Measurements from ENCODE around the gene RGP1.

Gene RGP1

GRCh38 chr9:35723908-35724307 is 25.2 kb upstream of the RGP1 start:
- DNase-seq, result no peak

DNA sequence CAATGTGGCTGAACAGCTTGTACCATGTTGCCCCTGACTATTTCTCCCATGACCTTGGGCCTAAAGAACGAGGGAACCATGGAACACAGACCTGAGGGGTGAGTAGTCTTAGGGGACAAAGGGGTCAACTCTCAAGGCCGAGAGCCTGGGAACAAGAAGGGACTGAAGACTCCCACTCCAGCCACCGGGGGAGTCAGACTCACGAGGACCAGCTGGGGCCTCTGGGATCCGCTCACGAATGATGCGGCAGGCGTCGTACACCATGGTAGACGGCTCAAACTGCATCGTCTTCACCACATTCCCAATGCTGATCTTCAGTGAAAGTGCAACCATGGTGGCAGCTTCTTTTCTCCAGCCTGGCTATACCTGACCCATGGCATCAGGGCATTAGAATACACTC is 23.7 kb upstream of the RGP1 start:
- no peak for DNase-seq

- DNase-seq, result peak; percentile 35
These were observed 22.2 kb upstream of the RGP1 start for GRCh38 chr9:35726931-35727330.

GRCh38 chr9:35727676-35728040 is 21.4 kb upstream of the RGP1 start:
- DNase-seq, result no peak

DNA sequence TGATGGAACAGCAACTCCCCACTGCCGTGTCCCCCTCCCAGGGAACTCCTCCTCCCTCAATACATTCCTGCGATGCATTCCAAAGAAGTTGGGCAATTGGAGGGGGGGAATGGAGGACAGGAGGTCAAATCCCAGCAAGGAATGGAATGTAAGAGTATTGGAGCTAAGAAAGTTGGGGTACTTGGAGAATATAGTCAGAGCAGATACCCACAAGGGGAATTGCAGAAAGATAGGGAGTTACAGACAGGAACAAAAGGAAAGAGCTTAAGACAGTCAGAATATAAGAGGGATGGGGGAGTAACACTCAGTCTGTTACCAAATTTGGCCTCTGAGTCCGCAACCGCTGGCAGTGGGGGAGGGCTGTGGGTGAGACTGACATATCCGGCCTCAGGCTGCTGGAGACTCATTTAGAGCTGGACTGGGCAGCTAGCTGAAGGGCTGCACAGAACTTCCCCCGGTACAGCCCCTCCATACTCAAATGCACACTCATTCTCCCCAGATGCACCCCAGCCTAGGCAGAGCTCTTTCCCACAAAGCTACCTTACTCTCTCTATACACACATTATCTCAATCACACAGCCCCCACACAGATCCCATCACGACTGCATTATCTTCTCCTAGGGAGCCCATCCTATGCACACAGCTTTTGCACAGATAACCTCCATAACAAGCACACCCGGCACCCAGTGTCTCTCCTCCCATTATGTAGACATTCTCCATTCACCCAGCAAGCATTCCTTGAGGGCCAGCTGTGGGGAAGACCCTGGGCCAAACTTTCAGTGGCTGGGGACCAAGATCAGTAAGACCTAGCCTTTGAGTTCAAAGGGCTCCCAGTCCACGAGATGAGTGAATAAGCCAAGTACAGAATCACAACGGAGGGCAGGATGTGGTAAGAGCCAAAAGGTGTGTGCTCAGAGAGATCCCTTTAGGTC is 20.8 kb upstream of the RGP1 start:
- DNase-seq, result peak; percentile 28

DNA sequence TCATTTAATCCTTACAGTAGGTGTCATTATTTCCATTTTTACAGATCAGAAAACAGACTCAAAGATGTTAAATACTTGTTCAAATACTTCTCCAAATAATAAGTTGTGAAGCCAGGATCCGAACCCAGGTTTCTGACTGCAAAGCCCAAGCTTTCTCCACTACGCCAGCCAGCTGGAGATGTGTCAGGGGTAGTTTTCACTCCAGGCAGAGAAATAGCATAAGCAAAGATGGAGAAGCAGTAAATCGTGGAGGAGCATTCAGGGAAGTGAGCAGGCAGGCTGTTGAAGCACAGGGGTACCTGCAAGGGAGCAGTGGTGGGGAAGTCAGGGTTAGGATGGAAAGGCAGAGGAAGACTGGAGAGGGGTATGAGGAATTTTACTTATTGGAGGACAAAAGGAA is 20.0 kb upstream of the RGP1 start:
- no peak for DNase-seq

DNA sequence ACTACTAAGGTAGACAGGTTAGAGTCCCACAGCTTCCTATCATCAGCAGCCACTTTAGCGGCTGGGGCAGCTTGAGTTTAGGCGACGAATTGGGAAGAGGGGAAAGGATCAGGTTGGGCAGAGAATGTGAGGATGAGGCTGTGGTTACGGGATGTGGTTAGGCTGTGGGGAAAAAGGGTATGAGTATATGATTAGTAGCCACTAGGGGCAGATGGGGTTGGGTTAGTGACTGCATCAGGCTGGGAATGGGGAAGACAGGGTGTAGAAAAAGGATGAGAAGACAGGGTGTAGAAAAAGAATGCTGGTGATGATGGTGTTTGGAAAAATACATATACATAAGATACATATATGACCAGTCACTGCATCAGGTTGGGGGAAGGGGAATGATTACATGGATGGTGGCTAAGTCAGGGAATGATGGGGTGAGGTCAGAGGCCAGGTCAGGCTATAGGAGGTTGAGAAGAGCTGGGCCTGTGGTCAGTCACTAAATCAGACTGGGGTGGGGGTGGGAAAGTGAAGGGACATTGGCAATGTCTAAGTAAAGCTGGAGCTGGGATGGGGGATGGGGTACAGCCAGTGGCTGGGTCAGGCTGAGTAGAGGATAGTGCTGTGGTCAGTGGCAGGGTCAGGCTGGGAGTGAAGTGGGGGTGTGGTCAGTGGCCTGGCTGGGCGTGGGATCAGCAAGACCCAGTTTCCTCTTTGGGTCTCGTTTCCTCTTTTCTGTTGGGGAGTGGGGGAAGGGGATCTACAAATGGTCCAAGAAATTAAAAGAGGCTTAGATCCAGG is 19.2 kb upstream of the RGP1 start:
- DNase-seq, result no peak

- no peak for DNase-seq
These were observed 18.6 kb upstream of the RGP1 start for GRCh38 chr9:35730486-35730854.

- DNase-seq, result peak; percentile 38
These were observed 17.5 kb upstream of the RGP1 start for GRCh38 chr9:35731415-35732184.

GRCh38 chr9:35732185-35732799 is 16.8 kb upstream of the RGP1 start, which contains the start of the genes CREB3 and TLN1:
CREB3 (plus strand) TSS chr9:35732666; CDS start chr9:35732773, 107 bp downstream.
TLN1 (minus strand) TSS chr9:35732195; CDS start chr9:35725694, 6,501 bp downstream.
- peak; percentile 94 for DNase-seq

- DNase-seq, result peak; percentile 14
These were observed 16.1 kb upstream of the RGP1 start for GRCh38 chr9:35732800-35733541.

DNA sequence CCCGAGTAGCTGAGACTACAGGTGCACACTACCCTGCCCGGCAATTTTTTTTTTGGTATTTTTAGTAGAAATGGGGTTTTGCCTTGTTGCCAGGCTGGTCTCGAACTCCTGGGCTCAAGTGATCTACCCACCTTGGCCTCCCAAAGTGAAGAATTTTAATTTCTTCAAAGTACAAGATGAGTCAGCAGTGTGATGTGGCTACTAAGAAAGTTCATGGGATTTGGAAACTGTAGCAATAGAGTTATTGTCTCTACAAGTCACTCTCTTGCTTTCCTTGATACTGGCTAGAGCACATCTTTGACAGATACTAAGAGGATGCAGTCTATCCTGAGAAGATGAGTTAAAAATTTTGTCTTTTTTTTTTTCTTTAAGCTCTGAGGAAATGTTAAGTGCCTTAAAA is 15.0 kb upstream of the RGP1 start:
- DNase-seq, result no peak

DNA sequence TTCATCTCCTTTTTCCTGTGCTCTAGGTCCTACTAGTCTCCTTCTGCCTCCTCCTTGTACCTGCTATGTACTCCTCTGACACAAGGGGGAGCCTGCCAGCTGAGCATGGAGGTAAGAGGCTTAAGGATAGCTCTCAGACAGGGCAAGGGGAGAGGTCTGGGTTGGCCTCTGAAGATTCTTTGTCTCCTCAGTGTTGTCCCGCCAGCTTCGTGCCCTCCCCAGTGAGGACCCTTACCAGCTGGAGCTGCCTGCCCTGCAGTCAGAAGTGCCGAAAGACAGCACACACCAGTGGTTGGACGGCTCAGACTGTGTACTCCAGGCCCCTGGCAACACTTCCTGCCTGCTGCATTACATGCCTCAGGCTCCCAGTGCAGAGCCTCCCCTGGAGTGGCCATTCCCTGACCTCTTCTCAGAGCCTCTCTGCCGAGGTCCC is 12.9 kb upstream of the RGP1 start:
- peak; percentile 54 for DNase-seq

DNA sequence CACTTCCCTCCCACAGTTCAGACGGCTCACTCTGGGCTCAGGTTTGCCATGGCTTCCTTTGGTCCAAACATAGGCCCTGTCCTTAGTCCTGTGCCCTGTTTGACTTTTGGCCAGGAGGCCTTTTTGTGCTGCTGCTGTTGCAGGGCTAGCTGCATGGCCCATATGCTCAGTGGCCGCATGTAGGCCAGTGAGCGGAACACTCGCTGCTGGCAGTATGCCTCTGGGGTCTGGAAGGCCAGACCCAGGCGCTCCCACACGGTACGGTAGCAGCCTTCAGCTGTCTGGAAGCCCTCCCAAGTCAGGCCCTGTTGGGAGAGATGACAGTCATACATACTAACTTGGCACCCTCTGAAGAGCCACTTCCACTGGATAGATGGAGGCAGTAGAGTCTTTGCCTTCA is 11.9 kb upstream of the RGP1 start:
- no peak for DNase-seq

DNA sequence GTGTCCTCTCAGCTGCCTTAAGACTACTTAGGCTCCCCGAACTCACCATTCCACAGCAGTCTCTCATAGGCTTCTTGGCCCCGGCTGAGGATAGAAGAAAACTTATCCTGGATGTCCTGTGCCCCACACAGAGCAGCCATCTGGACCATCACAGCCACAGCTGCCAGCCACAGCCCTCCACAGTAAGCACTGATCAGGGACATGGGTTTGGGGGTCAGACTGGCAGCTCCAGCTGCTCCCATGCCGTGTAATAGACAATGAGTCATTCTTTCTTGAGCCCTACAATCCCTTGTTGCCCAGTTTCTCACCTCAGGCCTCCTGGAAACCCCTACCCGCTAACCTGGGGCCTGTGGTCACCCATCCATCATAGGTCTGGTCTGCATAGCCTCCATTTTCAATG is 10.9 kb upstream of the RGP1 start:
- no peak for DNase-seq

DNA sequence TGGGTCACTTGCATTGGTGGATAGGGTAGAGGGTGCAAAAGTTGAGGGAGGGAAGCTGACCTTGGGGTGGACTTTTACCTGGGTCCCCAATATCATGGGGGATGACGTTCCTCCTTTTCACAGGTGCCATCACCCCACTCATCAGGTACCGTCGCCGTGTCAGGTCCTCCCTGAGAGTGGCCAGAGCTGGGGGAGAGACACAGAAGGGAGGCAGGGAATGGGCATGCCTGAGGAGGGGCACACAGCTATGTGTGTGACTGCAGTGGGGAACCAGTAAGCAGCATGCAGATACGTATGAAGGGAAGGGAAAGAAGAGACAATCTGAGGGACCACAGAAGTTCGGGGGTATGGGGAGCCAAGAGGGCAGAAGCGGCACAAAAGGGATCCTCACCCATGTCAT is 10.2 kb upstream of the RGP1 start:
- no peak for DNase-seq

- DNase-seq, result no peak
These were observed 8.8 kb upstream of the RGP1 start for GRCh38 chr9:35740243-35740642.

- no peak for DNase-seq
These were observed 7.3 kb upstream of the RGP1 start for GRCh38 chr9:35741740-35742139.

DNA sequence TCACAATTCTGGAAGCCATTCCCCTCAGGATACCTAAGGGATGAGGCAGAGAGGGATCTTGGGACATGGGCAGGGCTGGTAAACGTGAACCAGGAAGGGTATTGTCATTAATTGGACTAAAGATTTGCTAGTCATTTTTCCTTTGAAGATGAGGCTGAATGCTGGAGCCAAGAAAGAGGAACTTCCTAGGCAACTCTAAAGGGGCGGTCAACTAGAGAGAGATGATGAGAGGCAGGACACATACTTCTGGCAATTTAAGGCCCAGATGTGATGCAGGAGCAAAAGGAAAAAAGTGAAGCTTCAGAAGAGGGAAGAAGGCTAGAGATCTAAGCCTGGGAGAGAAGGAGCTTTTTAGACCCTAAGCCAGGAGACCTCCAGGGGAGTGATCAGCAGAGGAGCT is 5.6 kb upstream of the RGP1 start:
- DNase-seq, result no peak

DNA sequence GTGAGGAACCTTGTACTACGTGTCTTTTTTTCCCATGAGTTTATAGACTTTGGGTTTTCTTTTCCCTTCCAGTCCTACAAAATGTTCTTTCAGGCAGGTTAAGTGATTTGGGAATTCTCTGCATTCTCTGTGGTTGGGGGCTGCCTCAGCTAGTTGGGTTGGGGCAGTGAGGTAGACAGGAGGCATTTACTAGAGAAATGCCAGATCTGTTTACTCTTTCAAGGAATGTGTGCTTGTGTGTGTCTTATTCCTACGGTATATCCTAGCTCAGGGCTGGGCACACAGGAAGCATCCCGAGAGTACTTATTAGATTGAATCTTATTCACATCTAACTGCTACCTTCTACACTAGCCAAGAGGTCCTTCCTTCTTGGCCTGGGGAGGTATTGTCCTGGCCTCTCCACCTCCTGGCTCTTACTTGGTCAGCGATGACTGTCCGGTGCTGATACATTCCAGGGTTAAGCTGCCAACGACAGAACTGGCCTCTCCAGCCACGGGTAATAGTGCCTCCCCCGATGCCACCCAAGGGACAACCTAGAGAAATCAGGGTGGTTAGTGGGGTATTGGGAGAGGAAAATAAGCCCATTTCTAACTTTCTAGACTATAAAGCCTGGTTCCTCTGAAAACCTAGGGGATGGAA is 5.1 kb upstream of the RGP1 start:
- DNase-seq, result no peak

DNA sequence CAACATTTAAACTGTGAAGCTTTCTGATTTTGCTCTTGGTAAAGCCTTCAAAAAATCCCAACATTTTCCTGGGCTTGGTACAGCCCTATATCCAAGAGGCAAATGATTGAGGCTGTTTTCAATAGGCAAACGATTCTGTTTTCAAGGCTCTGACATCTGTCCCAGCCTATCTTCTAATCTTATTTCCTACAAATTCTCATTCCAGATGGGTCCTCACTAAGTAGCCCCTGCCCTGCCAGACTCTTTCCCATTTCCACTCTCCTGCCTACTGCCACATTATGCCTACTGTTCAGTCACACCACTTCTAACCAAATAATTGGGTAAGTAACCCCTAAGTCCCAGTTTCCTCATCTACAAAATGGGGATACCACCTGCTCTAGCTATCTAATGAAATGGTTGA is 3.5 kb upstream of the RGP1 start:
- no peak for DNase-seq

DNA sequence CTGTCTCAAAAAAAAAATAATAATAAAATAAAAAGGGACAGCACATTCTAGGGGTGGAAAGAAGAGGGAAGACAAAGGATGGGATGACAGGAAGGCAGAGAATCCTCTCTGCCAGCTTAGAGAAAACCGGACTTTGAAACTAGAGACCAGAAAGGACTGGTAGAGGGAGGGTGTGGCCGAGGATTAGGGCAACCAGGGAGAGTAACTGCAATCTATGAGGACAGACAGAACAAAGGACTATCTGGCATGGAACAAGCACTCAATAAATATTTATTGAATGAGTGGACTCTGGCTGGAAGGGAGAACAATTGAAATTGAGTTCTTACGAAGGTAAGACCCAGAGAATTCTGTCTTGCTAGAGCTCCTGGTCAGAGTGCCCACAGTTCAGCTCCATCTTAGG is 2.5 kb upstream of the RGP1 start:
- no peak for DNase-seq
